Trophoblast cell (in vitro differentiated cells and primary cell): Measurements from ENCODE around the gene DISC1.
A peak's percentile ranks its signal among the peaks of the same experiment; 100 is the strongest.
"Not testable (repeated sequence)": the region's sequence is repeated elsewhere in the genome, so short reads cannot be mapped to it uniquely, and the experiment has no call there.

Source experiments
- DNase-seq, 2 donors: peaks; one replicate each; pipeline ENCODE4 v3.0.0-alpha.2; 2016
- H2AFZ ChIP-seq: 2 replicates; pipeline ENCODE4 v1.6.1; 2013; ENCODE audit warnings: low read length, moderate library complexity, mild to moderate bottlenecking; ENCODE audit not compliant: insufficient read depth, poor library complexity
- H2AK5ac ChIP-seq: 2 replicates; pipeline ENCODE4 v1.6.1; 2013; ENCODE audit warnings: mild to moderate bottlenecking, low read length
- H2BK120ac ChIP-seq: 2 replicates; pipeline ENCODE4 v1.6.1; 2013; ENCODE audit warnings: low read length, mild to moderate bottlenecking, moderate library complexity; ENCODE audit not compliant: insufficient read depth, poor library complexity
- H2BK12ac ChIP-seq: 2 replicates; pipeline ENCODE4 v1.6.1; 2013; ENCODE audit warnings: mild to moderate bottlenecking, low read length, moderate library complexity
- H2BK5ac ChIP-seq: 2 replicates; pipeline ENCODE4 v1.6.1; 2013; ENCODE audit warnings: low read length, low read depth, moderate library complexity, mild to moderate bottlenecking; ENCODE audit not compliant: poor library complexity
- H3K14ac ChIP-seq: 2 replicates; pipeline ENCODE4 v1.6.1; 2013; ENCODE audit warnings: mild to moderate bottlenecking, low read length
- H3K18ac ChIP-seq: 2 replicates; pipeline ENCODE4 v1.6.1; 2013; ENCODE audit warnings: mild to moderate bottlenecking, low read length
- H3K23ac ChIP-seq: 2 replicates; pipeline ENCODE4 v1.6.1; 2013; ENCODE audit warnings: low read length
- H3K27ac ChIP-seq: 2 replicates; pipeline ENCODE4 v1.5.1; 2013; ENCODE audit warnings: low read depth, mild to moderate bottlenecking, inconsistent platforms, low read length, moderate library complexity
- H3K27me3 ChIP-seq: 2 replicates; pipeline ENCODE4 v1.6.1; 2013; ENCODE audit warnings: inconsistent platforms, mild to moderate bottlenecking, low read length, moderate library complexity; ENCODE audit not compliant: insufficient read depth
- H3K36me3 ChIP-seq, 2 experiments: 1 replicate in 1 of 2; 2 replicates in 1 of 2; pipeline ENCODE4 v1.6.1; 2013; ENCODE audit warnings: low read length in 2 of 2, mild to moderate bottlenecking in 2 of 2, moderate library complexity in 1 of 2; ENCODE audit not compliant: insufficient read depth in 2 of 2, control insufficient read depth in 1 of 2
- H3K4ac ChIP-seq: 2 replicates; pipeline ENCODE4 v1.6.1; 2013; ENCODE audit warnings: low read depth, mild to moderate bottlenecking, low read length, moderate library complexity
- H3K4me1 ChIP-seq, 2 experiments: 1 replicate in 1 of 2; 2 replicates in 1 of 2; pipeline ENCODE4 v1.6.1; 2013; ENCODE audit warnings: low read length in 2 of 2, mild to moderate bottlenecking in 2 of 2, moderate library complexity in 1 of 2; ENCODE audit not compliant: insufficient read depth in 2 of 2, control insufficient read depth in 1 of 2
- H3K4me2 ChIP-seq: 2 replicates; pipeline ENCODE4 v1.6.1; 2013; ENCODE audit warnings: inconsistent platforms, mild to moderate bottlenecking, low read length, moderate library complexity
- H3K4me3 ChIP-seq: 2 replicates; pipeline ENCODE4 v1.5.1; 2013; ENCODE audit warnings: mild to moderate bottlenecking, low read depth, low read length, inconsistent platforms
- H3K79me1 ChIP-seq: one replicate; pipeline ENCODE4 v1.6.1; 2013; ENCODE audit warnings: low read length
- H3K79me2 ChIP-seq: 2 replicates; pipeline ENCODE4 v1.6.1; 2013; ENCODE audit warnings: low read length, mild to moderate bottlenecking; ENCODE audit not compliant: control insufficient read depth, insufficient read depth, poor library complexity
- H3K9ac ChIP-seq: 2 replicates; pipeline ENCODE4 v1.6.1; 2013; ENCODE audit warnings: mild to moderate bottlenecking, low read length
- H3K9me3 ChIP-seq: 2 replicates; pipeline ENCODE4 v1.6.1; 2013; ENCODE audit warnings: low read depth, mild to moderate bottlenecking, control low read depth, inconsistent platforms, low read length; ENCODE audit not compliant: insufficient read depth
- H4K12ac ChIP-seq: 2 replicates; pipeline ENCODE4 v1.6.1; 2013; ENCODE audit warnings: low read depth, mild to moderate bottlenecking, low read length, moderate library complexity
- H4K8ac ChIP-seq: 2 replicates; pipeline ENCODE4 v1.6.1; 2013; ENCODE audit warnings: low read depth, mild to moderate bottlenecking, low read length, moderate library complexity
- H4K91ac ChIP-seq: one replicate; pipeline ENCODE4 v1.6.1; 2013; ENCODE audit warnings: low read depth, mild to moderate bottlenecking, low read length, moderate library complexity
- WGBS: extraction: QIAGEN DNeasy Blood & Tissue Kit; methylation state at CpG from one replicate; pipeline ENCODE4 v1.1.7; 2013; ENCODE audit warnings: missing lambda C conversion rate; ENCODE audit not compliant: insufficient read length, insufficient coverage; ENCODE audit errors: extremely low coverage; 5-methylcytosine and 5-hydroxymethylcytosine counted together

The DISC1 gene

DNA sequence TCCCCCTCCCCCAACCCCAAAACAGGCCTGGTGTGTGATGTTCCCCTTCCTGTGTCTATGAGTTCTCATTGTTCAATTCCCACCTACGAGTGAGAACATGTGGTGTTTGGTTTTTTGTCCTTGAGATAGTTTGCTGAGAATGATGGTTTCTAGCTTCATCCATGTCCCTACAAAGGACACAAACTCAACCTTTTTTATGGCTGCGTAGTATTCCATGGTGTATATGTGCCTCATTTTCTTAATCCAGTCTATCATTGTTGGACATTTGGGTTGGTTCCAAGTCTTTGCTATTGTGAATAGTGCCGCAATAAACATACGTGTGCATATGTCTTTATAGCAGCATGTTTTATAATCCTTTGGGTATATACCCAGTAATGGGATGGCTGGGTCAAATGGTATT lies 102.4 kb downstream of the DISC1 start:
- not testable (repeated sequence) for H2BK12ac ChIP-seq, H3K27me3 ChIP-seq, H4K91ac ChIP-seq, H3K9ac ChIP-seq, H3K14ac ChIP-seq, H3K4me3 ChIP-seq, H2BK5ac ChIP-seq, DNase-seq, H3K27ac ChIP-seq, H3K18ac ChIP-seq, H4K8ac ChIP-seq, H3K79me2 ChIP-seq, H2AK5ac ChIP-seq, H3K4ac ChIP-seq, H3K36me3 ChIP-seq, H3K4me2 ChIP-seq, H3K4me1 ChIP-seq, H4K12ac ChIP-seq, H2AFZ ChIP-seq, H3K23ac ChIP-seq, H3K79me1 ChIP-seq, H2BK120ac ChIP-seq
- H3K9me3 ChIP-seq = peaks cover 13% of the 10 kb centered on the region
- WGBS = no CpG with 5 or more reads among the region's 4 CpGs

DNA sequence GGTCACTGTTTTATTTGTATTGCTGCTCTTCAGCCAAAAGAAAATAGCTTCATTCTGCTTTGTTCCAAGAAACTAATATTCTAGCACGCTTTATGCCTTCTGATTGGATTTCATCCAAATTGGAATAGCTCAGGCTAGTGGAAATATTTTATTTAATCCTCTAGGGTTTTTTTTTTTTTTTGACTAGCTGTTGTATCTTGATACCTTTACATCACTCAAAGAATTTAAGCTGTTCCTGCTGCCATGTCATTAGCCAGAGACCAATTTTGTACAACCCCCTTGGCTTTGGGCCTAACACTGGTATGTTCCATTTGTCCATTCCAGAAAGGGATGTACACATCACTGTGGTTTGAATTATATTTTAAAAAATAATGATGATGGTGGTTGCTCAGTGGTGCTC lies 103.0 kb downstream of the DISC1 start:
- Histone ChIP-seq H3K14ac (no peak overlapping the region), H3K9me3 (peaks cover 13% of the 10 kb centered on the region), H4K12ac (no peak overlapping the region), H3K79me2 (no peaks in the 10 kb centered on the region), H3K36me3 (no peaks in the 10 kb centered on the region), H3K4me2 (no peak overlapping the region), H3K27ac (no peak overlapping the region), H3K4me1 (peaks cover 3% of the 10 kb centered on the region in 2 experiments), H2AFZ (no peak overlapping the region), H2AK5ac (no peak overlapping the region), H3K9ac (no peak overlapping the region), H3K4ac (no peak overlapping the region), H3K4me3 (no peak overlapping the region), H4K91ac (no peak overlapping the region), H3K79me1 (peaks cover 2% of the 10 kb centered on the region), H3K18ac (no peak overlapping the region), H3K23ac (no peak overlapping the region), H2BK120ac (no peak overlapping the region), H3K27me3 (no peaks in the 10 kb centered on the region), H2BK12ac (no peak overlapping the region), H2BK5ac (no peak overlapping the region), H4K8ac (no peak overlapping the region)
- DNase-seq = no peak
- no CpG with 5 or more reads among the region's 1 CpG for WGBS

DNA sequence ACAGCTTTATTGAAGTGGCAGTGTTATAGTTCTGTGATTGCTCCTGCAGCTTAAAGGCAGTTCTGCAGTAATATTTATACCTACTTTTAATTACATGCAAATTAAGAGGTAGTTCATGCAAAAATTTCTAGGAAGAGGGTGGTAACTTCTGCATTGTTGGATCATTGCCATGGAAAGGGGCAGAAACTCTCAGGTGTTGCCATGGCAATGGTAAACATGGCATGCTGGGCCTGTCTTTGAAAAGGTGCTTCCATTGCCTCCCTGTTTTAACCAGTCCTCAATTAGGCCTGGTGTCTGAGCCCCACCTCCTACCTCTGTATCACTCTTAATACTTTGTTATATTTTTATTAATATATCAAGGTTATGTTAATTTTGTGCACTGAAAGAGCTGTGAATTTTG lies 104.7 kb downstream of the DISC1 start:
- no peak overlapping the region for H3K14ac ChIP-seq
- no peak overlapping the region for H4K12ac ChIP-seq
- H2BK120ac ChIP-seq = no peak overlapping the region
- no peak overlapping the region for H4K8ac ChIP-seq
- no peaks in the 10 kb centered on the region for H3K36me3 ChIP-seq
- no peak overlapping the region for H3K27ac ChIP-seq
- no peak overlapping the region for H2AFZ ChIP-seq
- no peak overlapping the region for H3K4me2 ChIP-seq
- no peaks in the 10 kb centered on the region for H3K4me1 ChIP-seq
- H3K23ac ChIP-seq = no peak overlapping the region
- peaks cover under 1% of the 10 kb centered on the region for H3K79me1 ChIP-seq
- no peak overlapping the region for H4K91ac ChIP-seq
- no peak overlapping the region for H3K4me3 ChIP-seq
- H3K9me3 ChIP-seq = peaks cover 13% of the 10 kb centered on the region
- H3K18ac ChIP-seq = no peak overlapping the region
- H2BK12ac ChIP-seq = no peak overlapping the region
- H2AK5ac ChIP-seq = no peak overlapping the region
- H2BK5ac ChIP-seq = no peak overlapping the region
- H3K4ac ChIP-seq = no peak overlapping the region
- no peaks in the 10 kb centered on the region for H3K79me2 ChIP-seq
- no peak overlapping the region for H3K9ac ChIP-seq
- no peak for DNase-seq
- no peaks in the 10 kb centered on the region for H3K27me3 ChIP-seq

GRCh38 chr1:231733063-231733462 lies 106.5 kb downstream of the DISC1 start:
- Histone ChIP-seq H3K4ac (no peak overlapping the region), H3K4me2 (no peak overlapping the region), H3K36me3 (no peaks in the 10 kb centered on the region), H3K79me2 (no peaks in the 10 kb centered on the region), H3K9me3 (peaks cover 13% of the 10 kb centered on the region), H3K23ac (no peak overlapping the region), H4K91ac (no peak overlapping the region), H2AFZ (no peak overlapping the region), H3K27ac (no peak overlapping the region), H3K9ac (no peak overlapping the region), H3K79me1 (no peaks in the 10 kb centered on the region), H4K8ac (no peak overlapping the region), H3K27me3 (no peaks in the 10 kb centered on the region), H3K4me1 (no peaks in the 10 kb centered on the region), H2BK5ac (no peak overlapping the region), H2BK12ac (no peak overlapping the region), H3K14ac (no peak overlapping the region), H3K4me3 (peak overlapping the region; percentile 57), H3K18ac (no peak overlapping the region), H4K12ac (no peak overlapping the region), H2AK5ac (no peak overlapping the region), H2BK120ac (no peak overlapping the region)
- DNase-seq = no peak

DNA sequence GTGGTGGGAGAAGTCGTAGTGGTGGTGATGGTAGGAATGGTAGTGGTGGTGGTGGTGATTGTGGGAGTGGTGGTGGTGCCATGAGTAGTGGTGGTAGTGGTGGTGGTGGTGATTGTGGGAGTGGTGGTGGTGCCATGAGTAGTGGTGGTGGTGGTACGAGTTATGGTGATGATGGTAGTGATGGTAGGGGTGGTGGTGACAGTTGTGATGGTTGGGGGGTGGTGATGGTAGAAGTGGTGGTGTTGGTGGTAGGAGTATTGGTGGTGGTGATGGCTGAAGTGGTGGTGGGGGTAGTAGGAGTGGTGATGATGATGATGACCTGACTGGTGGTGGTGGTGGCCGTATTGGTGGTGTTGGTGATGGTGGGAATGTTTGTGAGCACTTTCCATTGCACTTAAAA lies 107.1 kb downstream of the DISC1 start:
- Histone ChIP-seq H4K91ac (no peak overlapping the region), H4K12ac (no peak overlapping the region), H3K79me1 (no peaks in the 10 kb centered on the region), H3K9me3 (peaks cover 13% of the 10 kb centered on the region), H3K23ac (no peak overlapping the region), H3K27me3 (no peaks in the 10 kb centered on the region), H3K36me3 (no peaks in the 10 kb centered on the region), H3K79me2 (no peaks in the 10 kb centered on the region), H3K4ac (no peak overlapping the region), H3K4me1 (no peaks in the 10 kb centered on the region), H2BK5ac (no peak overlapping the region), H3K14ac (no peak overlapping the region), H3K27ac (no peak overlapping the region), H2AFZ (no peak overlapping the region), H3K18ac (no peak overlapping the region), H3K4me3 (peak overlapping the region; percentile 53), H2BK12ac (no peak overlapping the region), H3K4me2 (no peak overlapping the region), H2AK5ac (no peak overlapping the region), H4K8ac (no peak overlapping the region), H3K9ac (no peak overlapping the region), H2BK120ac (no peak overlapping the region)
- no CpG with 5 or more reads among the region's 3 CpGs for WGBS
- DNase-seq = no peak
